ENCODE results near the gene ZSCAN18. TPM values are rescaled to one million over a fixed set of nuclear protein-coding genes. Genes with fewer than 3 reads are reported as not detected.

Gene ZSCAN18
- total and polyA plus RNA-seq, 2 of the 13 experiments (the other 11 are each of a cell fraction or from before 2014, with no cell fraction given), result not detected

DNA sequence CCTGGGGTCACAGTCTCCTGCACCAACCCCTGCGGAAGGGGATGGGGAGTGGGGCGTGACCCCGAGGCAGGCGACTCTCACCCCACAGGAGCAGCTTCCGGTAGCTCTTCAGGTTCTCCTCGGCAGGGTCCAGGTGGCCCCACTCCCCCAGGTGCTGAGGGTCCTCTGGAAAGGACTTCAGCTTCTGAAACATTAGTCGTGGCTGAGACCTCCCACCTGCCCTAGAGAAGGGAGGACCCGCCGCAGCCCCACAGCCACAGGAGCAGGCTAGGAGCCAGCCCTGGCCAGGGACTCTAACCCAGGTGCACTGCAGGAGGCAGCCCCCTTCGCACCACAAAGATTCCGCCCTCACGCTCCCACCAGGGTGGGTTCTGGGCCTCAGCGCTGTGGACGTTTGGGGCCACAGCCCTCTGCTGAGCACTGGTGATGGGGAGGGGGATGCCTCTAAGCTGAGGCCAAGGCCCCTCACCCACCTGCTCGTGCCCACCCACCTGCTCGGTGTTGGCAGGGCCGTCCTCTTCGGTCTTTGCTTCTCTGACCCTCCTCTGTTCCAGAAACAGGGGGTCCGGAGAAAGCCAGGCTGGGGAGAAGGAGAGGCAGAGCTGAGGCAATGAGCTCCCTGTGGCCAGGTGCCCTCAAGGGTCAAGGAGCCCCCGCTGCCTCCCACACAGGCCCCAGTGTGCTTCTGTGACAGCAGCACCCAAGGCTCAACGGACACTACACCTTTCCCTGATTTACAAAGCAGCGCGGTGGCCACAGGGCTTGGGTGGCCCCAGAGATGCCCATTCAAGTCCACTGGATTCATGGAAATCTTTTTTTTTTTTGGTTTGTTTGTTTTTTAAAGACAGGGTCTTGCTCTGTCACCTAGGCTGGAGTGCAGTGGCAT lies 11.0 kb downstream of the ZSCAN18 start (continued):
- TF ChIP-seq, protein P1, sequence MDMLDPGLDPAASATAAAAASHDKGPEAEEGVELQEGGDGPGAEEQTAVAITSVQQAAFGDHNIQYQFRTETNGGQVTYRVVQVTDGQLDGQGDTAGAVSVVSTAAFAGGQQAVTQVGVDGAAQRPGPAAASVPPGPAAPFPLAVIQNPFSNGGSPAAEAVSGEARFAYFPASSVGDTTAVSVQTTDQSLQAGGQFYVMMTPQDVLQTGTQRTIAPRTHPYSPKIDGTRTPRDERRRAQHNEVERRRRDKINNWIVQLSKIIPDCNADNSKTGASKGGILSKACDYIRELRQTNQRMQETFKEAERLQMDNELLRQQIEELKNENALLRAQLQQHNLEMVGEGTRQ (IDR thresholded peaks at IDR 0.05; ENCODE audit: low read depth, low read length), result no peak
- TF ChIP-seq, protein P1 (CRISPR knock-in tag; IDR thresholded peaks at IDR 0.05; ENCODE audit: borderline replicate concordance), result no peak
- TF ChIP-seq ISL2 (CRISPR knock-in tag; IDR thresholded peaks at IDR 0.05) (no peak), ZNF484 (CRISPR knock-in tag; IDR thresholded peaks at IDR 0.05; ENCODE audit: borderline replicate concordance, low read depth) (no peak), RBFOX2 (IDR thresholded peaks at IDR 0.05; ENCODE audit: low read depth, low read length) (no peak)

- intact Hi-C loops (cut with micrococcal nuclease; ENCODE audit: unreplicated experiment), result no loop called here
- BruUV-seq (replicated peaks), result no TSS peak
- H3K27me3 ChIP-seq (ENCODE audit: control insufficient read depth in 1 of 2, insufficient read depth in 2 of 2, low read length in 2 of 2), result no peaks in the 10 kb centered on the region
- H3K9ac ChIP-seq (ENCODE audit: insufficient read depth, low read depth, low read length), result no peak overlapping the region
- in situ Hi-C loops (cut with HindIII; ENCODE audit: extremely low pct_ligation_motif_present, low pct_unique_long_range_greater_than_20kb), result no loop called here
- H2AFZ ChIP-seq (ENCODE audit: low read length), result no peak overlapping the region
- WGBS (ENCODE audit: low lambda C conversion rate), result no CpG with 5 or more reads among the region's 29 CpGs
- H3K9me3 ChIP-seq (ENCODE audit: low read length), result peaks cover 88% of the 10 kb centered on the region
- no peak overlapping the region for H3K4me3 ChIP-seq (replicated peaks in 1 of 3; ENCODE audit: insufficient read depth in 1 of 3, low read depth in 2 of 3, low read length in 3 of 3)
- no peak for FAIRE-seq
- no peaks in the 10 kb centered on the region for H4K20me1 ChIP-seq (ENCODE audit: insufficient read depth, low read length)
- no peaks in the 10 kb centered on the region for H3K36me3 ChIP-seq (replicated peaks in 1 of 2; ENCODE audit: control insufficient read depth in 1 of 2, insufficient read depth in 2 of 2, low read length in 2 of 2)
- no peaks in the 10 kb centered on the region for H3K4me1 ChIP-seq (ENCODE audit: insufficient read depth, low read length)
- DNase-seq (ENCODE audit: low spot score), result no peak
- CTCF ChIA-PET (ENCODE audit: low intra/inter-chr PET ratio, low total read pairs), result no interaction called here
- POLR2A ChIA-PET, result no interaction called here
- H3K27ac ChIP-seq (ENCODE audit: extremely low read length, insufficient read depth, low read length), result no peak overlapping the region
- no peaks in the 10 kb centered on the region for H3K79me2 ChIP-seq (ENCODE audit: insufficient read depth, low read length)
- ATAC-seq, result no peak
- H3K4me2 ChIP-seq (ENCODE audit: low read depth, low read length), result no peak overlapping the region
- TF ChIP-seq, protein P2, sequence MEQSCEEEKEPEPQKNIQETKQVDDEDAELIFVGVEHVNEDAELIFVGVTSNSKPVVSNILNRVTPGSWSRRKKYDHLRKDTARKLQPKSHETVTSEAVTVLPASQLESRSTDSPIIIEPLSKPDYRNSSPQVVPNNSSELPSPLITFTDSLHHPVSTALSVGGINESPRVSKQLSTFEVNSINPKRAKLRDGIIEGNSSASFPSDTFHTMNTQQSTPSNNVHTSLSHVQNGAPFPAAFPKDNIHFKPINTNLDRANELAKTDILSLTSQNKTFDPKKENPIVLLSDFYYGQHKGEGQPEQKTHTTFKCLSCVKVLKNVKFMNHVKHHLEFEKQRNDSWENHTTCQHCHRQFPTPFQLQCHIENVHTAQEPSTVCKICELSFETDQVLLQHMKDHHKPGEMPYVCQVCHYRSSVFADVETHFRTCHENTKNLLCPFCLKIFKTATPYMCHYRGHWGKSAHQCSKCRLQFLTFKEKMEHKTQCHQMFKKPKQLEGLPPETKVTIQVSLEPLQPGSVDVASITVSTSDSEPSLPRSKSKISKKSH (CRISPR knock-in tag; IDR thresholded peaks at IDR 0.05; ENCODE audit: borderline replicate concordance), result no peak
- no peak for TF ChIP-seq ZNF720 (CRISPR knock-in tag; IDR thresholded peaks at IDR 0.05)
- no peak for TF ChIP-seq ZNF367 (CRISPR knock-in tag; IDR thresholded peaks at IDR 0.05; ENCODE audit: borderline replicate concordance)
- TF ChIP-seq FOXA1 (IDR thresholded peaks at IDR 0.05), result no peak
- no peak for TF ChIP-seq FOXA1 (CRISPR knock-in tag; IDR thresholded peaks at IDR 0.05)
- TF ChIP-seq CHD4 (IDR thresholded peaks at IDR 0.05; ENCODE audit: borderline replicate concordance, low read length), result no peak
- TF ChIP-seq ARNTL (CRISPR knock-in tag; IDR thresholded peaks at IDR 0.05), result no peak
- no peak for TF ChIP-seq BRCA1 (CRISPR knock-in tag; IDR thresholded peaks at IDR 0.05)
- no peak for TF ChIP-seq AKNA (CRISPR knock-in tag; IDR thresholded peaks at IDR 0.05; ENCODE audit: borderline replicate concordance)
Observed at GRCh38 chr19:58085348-58085875, 12.6 kb downstream of the ZSCAN18 start.
